ENCODE data around the gene CSF2.
A peak's percentile ranks its signal among the peaks of the same experiment; 100 is the strongest.

Gene CSF2

DNA sequence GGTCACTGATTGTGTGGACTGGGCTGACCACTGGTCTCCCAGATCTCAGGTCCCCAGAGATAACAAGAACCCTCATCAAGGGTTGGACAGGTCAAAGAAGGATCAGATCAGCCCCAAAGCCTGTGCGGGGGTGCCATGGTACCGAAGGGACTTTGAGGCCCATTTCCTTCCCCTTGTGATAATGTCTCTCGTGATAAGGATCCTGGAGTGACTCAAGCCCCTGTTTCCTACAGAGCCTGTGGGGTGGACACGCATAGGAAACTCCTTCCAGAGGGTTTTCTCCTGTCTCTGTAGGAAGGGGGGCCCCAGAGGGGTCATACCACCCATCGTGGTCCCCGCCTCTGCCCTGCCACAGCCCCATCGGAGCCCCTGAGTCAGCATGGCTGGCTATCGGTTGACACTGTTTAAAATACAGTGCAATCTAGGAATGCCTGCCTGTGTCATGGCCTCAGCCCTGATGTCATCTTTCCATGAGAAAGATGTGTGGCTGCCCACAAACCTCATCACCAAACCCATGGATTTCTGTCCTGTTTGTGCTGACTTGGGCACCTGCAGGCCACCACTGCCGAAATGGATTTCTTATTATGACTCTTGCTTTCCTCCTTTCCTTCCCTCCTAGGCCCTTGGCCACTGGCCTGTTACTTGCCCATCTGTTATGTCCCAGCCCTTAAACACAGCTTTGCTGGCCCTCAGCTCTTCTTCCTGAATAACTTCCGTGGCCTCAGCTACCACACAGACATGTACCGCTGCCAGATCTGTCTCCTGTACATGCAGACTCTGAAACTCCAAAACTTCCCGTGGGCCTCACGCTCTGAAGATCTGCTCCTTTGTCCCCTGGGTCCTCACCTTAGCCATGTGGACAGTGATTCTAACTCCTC, 2.9 kb upstream of the CSF2 start:
- no peak for DNase-seq

DNA sequence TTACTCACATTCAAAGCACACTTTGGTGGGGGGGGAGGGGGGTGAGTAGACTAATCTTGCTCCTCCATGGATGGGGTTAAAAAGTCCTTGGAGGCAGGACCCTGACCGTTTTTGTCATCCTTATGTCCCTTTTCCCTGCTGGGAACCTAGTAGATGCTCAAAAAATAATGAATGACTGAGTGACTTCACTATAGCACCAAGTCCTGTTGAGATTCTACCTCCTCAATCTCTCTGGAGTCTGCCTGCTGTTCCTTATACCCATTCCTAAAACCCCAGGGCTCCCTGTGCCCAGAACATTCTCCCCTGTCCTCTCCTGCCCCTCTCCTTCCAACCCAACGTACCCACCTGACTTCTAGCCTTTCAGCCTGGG, 2.3 kb upstream of the CSF2 start:
- no peak for DNase-seq

DNA sequence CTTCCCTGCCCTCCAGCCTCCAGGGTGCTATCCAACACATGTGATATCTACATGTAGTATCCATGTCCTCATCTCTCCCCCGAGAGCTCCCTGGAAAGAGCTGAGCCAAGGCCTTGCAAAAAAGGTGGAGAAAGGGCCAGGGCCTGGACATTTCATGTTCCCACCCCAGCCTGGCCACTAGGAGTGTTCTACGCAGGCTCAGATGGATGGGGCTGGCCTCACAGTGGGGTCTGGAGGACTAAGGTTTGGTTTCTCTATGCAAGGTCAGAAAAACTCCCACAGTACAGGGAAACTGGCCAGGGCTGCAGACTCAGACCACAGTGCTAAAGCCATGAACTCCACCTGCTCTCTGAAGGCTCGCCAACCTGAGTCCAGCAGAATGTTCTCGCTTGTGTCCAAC, 1.5 kb upstream of the CSF2 start:
- DNase-seq: no peak

DNA sequence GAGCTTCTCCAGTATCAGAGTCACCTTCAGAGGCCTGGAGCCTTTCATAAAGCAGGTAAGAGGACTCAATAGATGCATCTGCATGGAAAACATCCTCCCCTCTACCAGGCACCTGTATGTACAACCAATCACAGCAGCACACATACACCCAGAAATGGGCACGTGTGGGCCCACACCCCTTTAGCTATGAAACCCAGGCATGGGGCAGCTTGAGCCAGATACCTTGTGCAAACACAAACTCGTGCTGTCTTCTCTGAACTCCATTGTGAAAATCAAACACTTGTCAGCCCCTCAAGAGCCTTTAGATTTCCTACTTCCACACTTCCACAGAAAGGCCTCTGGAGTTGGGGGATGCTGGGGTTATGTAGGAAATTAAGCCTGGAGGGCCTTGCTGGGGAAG, 1.1 kb upstream of the CSF2 start:
- peak; percentile 64 for DNase-seq

DNA sequence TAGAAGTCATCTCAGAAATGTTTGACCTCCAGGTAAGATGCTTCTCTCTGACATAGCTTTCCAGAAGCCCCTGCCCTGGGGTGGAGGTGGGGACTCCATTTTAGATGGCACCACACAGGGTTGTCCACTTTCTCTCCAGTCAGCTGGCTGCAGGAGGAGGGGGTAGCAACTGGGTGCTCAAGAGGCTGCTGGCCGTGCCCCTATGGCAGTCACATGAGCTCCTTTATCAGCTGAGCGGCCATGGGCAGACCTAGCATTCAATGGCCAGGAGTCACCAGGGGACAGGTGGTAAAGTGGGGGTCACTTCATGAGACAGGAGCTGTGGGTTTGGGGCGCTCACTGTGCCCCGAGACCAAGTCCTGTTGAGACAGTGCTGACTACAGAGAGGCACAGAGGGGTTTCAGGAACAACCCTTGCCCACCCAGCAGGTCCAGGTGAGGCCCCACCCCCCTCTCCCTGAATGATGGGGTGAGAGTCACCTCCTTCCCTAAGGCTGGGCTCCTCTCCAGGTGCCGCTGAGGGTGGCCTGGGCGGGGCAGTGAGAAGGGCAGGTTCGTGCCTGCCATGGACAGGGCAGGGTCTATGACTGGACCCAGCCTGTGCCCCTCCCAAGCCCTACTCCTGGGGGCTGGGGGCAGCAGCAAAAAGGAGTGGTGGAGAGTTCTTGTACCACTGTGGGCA, 642 bp downstream of the CSF2 start:
- no peak for DNase-seq

GRCh38 chr5:132074772-132075718, 1.5 kb downstream of the CSF2 start:
- peak; percentile 47 for DNase-seq

GRCh38 chr5:132075719-132076077, 2.1 kb downstream of the CSF2 start:
- DNase-seq: no peak

GRCh38 chr5:132076202-132076830, 2.7 kb downstream of the CSF2 start:
- DNase-seq: no peak

GRCh38 chr5:132076983-132077382, 3.4 kb downstream of the CSF2 start:
- no peak for DNase-seq

DNA sequence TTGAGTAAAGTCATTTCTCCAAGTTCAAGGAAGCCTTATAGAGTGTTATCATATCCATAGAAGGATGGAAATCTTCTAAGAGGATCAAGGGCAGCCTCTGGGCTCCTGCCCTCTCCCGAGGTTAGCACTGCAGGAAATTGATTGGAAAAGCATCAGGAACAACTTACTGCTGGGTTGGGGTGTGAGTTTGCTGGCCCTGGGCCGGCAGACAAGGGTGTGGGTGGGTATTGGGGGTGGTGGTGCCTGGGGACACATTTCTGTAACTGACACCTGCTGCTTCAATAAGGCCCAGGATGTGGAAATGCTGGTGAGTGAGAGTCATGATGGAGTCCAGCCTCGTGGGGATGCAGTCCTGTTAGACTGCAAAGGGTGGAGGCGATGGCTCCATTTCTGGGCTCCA, 5.5 kb downstream of the CSF2 start:
- no peak for DNase-seq

- DNase-seq: no peak
These were observed 6.0 kb downstream of the CSF2 start for GRCh38 chr5:132079619-132080018.

DNA sequence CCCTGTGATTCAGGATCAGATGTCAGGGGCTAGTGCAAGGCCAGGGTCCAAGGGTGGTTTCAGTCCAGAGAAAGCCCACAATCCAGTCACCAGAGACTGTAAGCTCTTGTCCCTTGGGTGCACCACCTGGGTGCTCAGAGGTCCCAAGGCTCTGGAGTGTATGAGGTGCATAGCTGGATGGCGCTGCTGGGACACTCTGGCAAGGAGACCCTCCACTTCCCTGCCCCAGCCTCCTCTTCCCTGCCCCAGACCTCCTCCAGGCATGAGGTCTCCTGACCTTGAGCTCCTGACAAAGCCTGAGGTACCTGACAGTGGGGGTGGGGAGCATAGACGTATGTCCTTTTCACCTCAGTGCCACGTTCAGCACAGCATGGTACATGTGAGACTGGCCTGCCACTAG, 7.0 kb downstream of the CSF2 start:
- DNase-seq: no peak

DNA sequence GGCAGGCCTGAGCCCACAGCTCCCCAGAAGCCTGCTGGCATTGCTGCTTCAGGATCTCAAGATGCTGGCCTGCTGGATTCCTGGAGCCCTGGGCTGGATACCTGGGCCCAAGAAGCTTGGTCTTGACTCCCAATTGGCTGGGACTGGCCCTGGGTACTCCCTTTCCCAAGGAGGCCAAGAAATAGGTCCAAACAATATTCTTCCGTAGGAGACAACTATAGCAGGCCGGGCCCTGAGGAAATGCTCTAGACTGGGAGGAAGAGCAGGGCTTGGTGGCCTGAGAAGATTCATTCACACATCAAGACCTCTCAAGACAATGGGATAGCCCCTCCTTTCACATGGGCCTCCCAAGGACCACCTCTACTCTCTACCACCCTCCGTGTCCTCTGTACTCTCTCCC, 7.9 kb downstream of the CSF2 start:
- DNase-seq: no peak

DNA sequence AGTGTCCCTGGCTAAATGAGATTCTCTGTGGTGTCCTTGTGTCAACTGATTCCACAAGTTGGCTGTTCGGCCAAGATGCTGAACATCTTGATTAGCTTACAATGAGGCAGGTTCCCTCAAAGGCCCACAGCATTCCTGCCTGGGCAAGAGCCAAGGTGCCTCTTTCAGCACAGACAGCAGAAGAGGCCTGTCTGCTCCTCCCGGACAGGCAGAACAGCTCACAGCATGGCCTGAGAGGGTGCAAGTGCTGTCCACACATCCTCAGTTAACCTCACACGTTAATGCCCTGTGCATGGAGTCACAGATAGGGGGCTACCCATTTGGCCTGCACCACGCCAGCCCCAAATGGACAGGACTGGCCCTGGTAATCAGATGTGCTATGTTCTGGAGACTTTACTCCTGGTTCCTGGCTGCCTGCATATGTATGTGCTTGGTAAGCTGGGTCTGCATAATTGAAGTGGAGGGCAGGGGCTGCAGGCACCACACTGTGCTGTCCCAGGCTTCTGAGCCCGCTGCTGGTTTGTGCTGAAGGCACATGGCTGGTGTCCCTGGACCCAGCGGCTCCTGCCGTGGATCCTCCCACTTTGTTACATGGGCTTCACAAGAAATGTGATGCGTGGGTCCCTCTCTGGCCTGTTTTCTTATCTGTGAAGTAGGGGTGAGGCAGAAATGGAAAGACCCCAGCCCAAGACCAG, 8.9 kb downstream of the CSF2 start:
- DNase-seq: no peak

DNA sequence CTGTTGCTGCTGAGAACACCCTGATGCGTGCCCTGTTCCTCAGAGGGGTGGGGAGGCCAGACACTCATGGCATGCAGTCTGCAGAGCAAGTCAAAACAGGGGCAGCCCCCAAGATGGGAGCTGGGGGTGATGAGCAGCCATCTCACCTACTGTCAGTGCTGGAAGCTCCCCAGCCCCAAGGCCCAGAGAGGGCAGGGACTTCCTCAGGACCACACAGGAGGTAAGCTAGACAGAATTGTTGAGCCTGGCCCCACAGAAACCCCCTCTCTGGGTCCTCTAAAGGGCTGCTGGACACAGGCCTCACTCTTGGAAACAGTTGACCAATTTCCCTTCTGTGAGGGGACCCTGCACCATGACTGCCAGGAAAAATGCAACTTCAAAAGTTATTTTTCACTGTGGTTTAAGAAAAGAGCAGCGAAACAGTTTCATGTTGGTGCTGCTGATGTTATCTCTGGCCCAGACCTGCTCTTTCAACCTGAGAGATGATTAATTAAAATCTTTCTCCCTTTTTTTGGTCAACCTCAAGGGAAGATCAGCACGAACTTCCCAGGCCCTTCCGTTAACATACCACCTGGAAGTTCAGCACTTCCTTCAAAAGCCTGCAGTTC, 9.6 kb downstream of the CSF2 start:
- DNase-seq: no peak

- DNase-seq: no peak
These were observed 12.1 kb downstream of the CSF2 start for GRCh38 chr5:132085686-132086085.

DNA sequence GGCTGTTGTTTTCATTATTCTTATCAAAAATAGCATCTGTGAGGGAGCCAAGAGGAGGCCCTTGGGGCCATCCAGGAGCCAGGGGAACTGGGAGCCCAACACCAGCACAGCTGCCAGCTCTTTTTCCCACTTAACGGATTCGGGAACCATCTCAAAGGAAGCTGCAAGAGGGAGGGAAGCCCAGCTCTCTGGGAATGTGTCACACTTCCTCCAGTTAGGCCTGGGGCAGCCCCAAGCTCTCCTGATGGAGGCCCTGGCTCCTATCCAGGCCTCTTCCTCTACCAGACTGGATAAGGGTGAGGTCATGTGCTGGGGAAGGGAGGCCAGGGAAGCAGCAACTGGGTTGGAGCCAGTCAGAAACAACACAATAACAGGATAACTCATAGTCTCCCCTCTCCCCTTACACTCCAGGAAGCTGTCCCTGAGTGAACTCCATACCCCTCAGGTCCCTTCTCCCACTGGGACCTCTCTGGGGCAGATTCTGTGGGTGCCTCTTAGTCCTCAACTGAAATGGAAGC, 12.7 kb downstream of the CSF2 start:
- no peak for DNase-seq

- no peak for DNase-seq
These were observed 13.6 kb downstream of the CSF2 start for GRCh38 chr5:132087176-132087575.

GRCh38 chr5:132087661-132088060, 14.1 kb downstream of the CSF2 start:
- no peak for DNase-seq

DNA sequence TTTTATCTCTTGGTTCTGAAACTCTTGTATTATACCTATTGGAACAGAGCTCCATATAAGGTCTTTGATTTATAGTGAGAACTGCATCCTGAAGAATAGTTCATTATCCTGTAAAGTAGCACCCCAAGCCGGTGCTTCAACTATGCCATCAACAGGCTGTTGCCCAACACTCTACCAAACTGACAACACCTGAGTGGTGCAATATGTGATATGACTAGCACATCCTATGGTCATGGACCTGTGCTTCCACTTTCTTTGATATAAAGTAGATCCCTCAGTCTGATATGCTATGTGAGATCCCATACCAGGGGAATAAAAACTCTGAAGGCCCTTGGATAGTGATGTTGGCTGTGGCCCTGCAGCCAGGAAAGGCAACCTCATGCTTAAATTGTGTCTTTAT, 15.8 kb downstream of the CSF2 start:
- no peak for DNase-seq

DNA sequence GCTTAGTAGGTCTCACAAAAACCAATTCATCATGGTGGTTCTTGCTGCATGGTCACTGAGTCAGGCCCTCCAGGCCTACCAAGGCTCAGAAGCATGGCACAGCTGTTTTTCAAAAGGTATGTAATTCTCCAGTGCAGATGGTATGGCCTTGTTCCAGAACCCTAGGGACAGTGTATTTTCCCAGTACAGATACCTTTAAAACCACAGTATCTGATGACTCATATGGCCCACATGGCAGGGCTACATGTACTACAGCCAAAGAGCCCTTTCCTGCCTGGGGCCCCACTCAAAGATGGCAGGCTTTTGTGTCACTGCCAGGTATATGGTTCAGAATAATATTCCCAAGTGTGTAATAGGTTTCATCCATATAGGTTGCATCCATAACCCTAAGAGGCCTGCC, 16.5 kb downstream of the CSF2 start:
- DNase-seq: no peak

DNA sequence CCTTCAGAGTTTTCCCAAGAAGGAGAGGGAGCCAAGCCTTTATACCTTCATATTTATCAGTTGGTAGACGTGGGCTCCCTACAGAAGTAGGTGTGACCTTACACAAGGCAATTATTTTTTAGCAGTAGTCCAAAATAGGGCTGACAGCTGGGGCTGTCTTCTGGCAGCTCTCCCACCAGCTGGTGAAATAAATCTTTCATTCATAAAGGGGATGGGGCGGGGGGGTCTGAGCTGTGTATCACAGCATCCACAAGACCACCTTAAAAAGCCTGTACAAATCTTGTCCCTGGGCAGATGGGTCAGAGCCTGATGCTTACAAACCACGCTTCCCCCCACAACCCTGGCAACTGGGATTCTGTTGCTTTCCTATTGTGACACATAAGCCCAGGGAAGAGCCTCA, 19.7 kb downstream of the CSF2 start:
- DNase-seq: no peak
